ENCODE results near the gene PLPP6. TPM values are rescaled to one million over a fixed set of nuclear protein-coding genes. Genes with fewer than 3 reads are reported as not detected.
A peak's percentile ranks its signal among the peaks of the same experiment; 100 is the strongest.

Gene PLPP6
- total RNA-seq, 1 experiment from 2014 or later = 1.8 TPM

DNA sequence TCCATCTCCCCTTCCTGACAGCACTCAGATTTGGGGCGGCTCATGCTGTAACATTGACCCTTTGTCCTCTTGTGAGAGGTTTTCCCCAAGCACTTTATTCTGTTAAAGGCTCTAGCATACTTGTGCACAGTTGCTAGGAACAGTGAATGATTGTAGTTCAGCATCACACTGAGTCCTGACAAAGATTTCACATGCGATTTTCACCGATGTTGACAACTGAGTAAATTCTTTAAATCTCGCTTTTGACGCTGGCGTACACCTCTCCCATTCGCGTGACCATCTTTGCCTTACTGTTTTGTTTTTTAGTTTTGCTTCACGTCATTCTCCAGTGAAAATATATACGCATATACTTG is 18.1 kb downstream of the PLPP6 start:
- intact Hi-C loops (cut with micrococcal nuclease; ENCODE audit: unreplicated experiment) = no loop called here
- 0 out of 2 replicates have a peak, but pooled peaks have one; percentile 8 for ATAC-seq

DNA sequence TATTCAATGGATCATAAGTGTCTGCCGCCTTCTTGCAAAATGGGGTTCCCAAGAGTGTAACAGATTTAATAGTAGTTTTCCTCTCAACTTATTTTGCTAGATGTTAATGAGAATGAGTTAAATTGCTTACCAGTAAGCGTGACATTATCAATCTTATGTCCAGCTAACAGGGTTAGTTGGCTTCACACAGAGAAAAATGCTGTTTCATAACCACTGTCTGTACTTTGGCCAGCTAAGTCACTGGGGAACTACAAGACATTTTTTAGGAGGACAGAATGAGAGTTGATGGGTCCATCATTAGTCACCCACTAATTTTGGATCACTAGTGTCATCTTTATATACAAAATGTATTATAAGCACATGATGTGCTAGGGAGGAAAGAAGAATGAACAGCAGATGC is 18.7 kb downstream of the PLPP6 start:
- TSS peak; percentile 87 for BruUV-seq (replicated peaks)

More for the DNA sequence above, 18.1 kb downstream of the PLPP6 start:
- H3K36me3 ChIP-seq (ENCODE audit: control insufficient read depth, insufficient read depth, low read length) = peaks cover 3% of the 10 kb centered on the region; the same call in 1 of the 2 replicates
- H3K9me3 ChIP-seq (ENCODE audit: control insufficient read depth, insufficient read depth, low read depth, low read length) = no peaks in the 10 kb centered on the region
- ChIA-PET POLR2A (no interaction called here), CTCF (no interaction called here)
- no peak for DNase-seq (ENCODE audit: low read depth, low spot score)
- H3K27ac ChIP-seq (ENCODE audit: low read length) = peak overlapping the region; percentile 77
- no peaks in the 10 kb centered on the region for H3K4me1 ChIP-seq (ENCODE audit: control insufficient read depth, insufficient read depth, low read length)
- TF ChIP-seq, protein P1, sequence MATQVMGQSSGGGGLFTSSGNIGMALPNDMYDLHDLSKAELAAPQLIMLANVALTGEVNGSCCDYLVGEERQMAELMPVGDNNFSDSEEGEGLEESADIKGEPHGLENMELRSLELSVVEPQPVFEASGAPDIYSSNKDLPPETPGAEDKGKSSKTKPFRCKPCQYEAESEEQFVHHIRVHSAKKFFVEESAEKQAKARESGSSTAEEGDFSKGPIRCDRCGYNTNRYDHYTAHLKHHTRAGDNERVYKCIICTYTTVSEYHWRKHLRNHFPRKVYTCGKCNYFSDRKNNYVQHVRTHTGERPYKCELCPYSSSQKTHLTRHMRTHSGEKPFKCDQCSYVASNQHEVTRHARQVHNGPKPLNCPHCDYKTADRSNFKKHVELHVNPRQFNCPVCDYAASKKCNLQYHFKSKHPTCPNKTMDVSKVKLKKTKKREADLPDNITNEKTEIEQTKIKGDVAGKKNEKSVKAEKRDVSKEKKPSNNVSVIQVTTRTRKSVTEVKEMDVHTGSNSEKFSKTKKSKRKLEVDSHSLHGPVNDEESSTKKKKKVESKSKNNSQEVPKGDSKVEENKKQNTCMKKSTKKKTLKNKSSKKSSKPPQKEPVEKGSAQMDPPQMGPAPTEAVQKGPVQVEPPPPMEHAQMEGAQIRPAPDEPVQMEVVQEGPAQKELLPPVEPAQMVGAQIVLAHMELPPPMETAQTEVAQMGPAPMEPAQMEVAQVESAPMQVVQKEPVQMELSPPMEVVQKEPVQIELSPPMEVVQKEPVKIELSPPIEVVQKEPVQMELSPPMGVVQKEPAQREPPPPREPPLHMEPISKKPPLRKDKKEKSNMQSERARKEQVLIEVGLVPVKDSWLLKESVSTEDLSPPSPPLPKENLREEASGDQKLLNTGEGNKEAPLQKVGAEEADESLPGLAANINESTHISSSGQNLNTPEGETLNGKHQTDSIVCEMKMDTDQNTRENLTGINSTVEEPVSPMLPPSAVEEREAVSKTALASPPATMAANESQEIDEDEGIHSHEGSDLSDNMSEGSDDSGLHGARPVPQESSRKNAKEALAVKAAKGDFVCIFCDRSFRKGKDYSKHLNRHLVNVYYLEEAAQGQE (IDR thresholded peaks at IDR 0.05; ENCODE audit: insufficient read depth in 1 of 2, low read depth in 2 of 2, low read length in 1 of 2) = no peak
- no peak for TF ChIP-seq TCF7L2 (IDR thresholded peaks at IDR 0.05; ENCODE audit: low read depth, low read length)
- no peaks in the 10 kb centered on the region for H3K27me3 ChIP-seq (ENCODE audit: control insufficient read depth, insufficient read depth, low read length)
- no TSS peak for BruUV-seq (replicated peaks)
- H3K4me3 ChIP-seq (ENCODE audit: low read depth in 2 of 2, low read length in 2 of 2) = peak overlapping the region; percentile 63 to 71
- in situ Hi-C loops (cut with HindIII; ENCODE audit: low pct_unique_long_range_greater_than_20kb, low sequenced_read_pairs) = no loop called here

More for the DNA sequence above, 18.7 kb downstream of the PLPP6 start:
- intact Hi-C loops (cut with micrococcal nuclease; ENCODE audit: unreplicated experiment) (no loop called here), in situ Hi-C loops (cut with HindIII; ENCODE audit: low pct_unique_long_range_greater_than_20kb, low sequenced_read_pairs) (no loop called here)
- H3K27me3 ChIP-seq (ENCODE audit: control insufficient read depth, insufficient read depth, low read length) = no peaks in the 10 kb centered on the region
- peak overlapping the region; percentile 63 to 71; a peak in 3 of 4 replicates for H3K4me3 ChIP-seq (ENCODE audit: low read depth in 2 of 2, low read length in 2 of 2)
- ATAC-seq (no peak), DNase-seq (ENCODE audit: low read depth, low spot score) (no peak)
- ChIA-PET POLR2A (no interaction called here), CTCF (no interaction called here)
- H3K27ac ChIP-seq (ENCODE audit: low read length) = peak overlapping the region; percentile 77
- peaks cover 3% of the 10 kb centered on the region; the same call in 1 of the 2 replicates for H3K36me3 ChIP-seq (ENCODE audit: control insufficient read depth, insufficient read depth, low read length)
- no peaks in the 10 kb centered on the region for H3K9me3 ChIP-seq (ENCODE audit: control insufficient read depth, insufficient read depth, low read depth, low read length)
- H3K4me1 ChIP-seq (ENCODE audit: control insufficient read depth, insufficient read depth, low read length) = no peaks in the 10 kb centered on the region
- TF ChIP-seq SIN3A (IDR thresholded peaks at IDR 0.05; ENCODE audit: borderline replicate concordance, insufficient read depth, low read depth, low read length) (no peak), POLR2AphosphoS5 (IDR thresholded peaks at IDR 0.05; ENCODE audit: low read depth, low read length) (no peak), TCF7L2 (IDR thresholded peaks at IDR 0.05; ENCODE audit: low read depth, low read length) (no peak)
- TF ChIP-seq, protein P2, sequence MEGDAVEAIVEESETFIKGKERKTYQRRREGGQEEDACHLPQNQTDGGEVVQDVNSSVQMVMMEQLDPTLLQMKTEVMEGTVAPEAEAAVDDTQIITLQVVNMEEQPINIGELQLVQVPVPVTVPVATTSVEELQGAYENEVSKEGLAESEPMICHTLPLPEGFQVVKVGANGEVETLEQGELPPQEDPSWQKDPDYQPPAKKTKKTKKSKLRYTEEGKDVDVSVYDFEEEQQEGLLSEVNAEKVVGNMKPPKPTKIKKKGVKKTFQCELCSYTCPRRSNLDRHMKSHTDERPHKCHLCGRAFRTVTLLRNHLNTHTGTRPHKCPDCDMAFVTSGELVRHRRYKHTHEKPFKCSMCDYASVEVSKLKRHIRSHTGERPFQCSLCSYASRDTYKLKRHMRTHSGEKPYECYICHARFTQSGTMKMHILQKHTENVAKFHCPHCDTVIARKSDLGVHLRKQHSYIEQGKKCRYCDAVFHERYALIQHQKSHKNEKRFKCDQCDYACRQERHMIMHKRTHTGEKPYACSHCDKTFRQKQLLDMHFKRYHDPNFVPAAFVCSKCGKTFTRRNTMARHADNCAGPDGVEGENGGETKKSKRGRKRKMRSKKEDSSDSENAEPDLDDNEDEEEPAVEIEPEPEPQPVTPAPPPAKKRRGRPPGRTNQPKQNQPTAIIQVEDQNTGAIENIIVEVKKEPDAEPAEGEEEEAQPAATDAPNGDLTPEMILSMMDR (IDR thresholded peaks at IDR 0.05) = no peak
- TF ChIP-seq, protein P1 (IDR thresholded peaks at IDR 0.05; ENCODE audit: insufficient read depth in 1 of 2, low read depth in 2 of 2, low read length in 1 of 2) = no peak
